ENCODE data around the gene NDRG3. TPM values are rescaled to one million over a fixed set of nuclear protein-coding genes. Genes with fewer than 3 reads are reported as not detected.

NDRG3 gene
- total and polyA plus RNA-seq, 10 of the 15 experiments (the other 5 are each of a cell fraction or from before 2014, with no cell fraction given): 11.2 to 29.7 (median 14.9) TPM

DNA sequence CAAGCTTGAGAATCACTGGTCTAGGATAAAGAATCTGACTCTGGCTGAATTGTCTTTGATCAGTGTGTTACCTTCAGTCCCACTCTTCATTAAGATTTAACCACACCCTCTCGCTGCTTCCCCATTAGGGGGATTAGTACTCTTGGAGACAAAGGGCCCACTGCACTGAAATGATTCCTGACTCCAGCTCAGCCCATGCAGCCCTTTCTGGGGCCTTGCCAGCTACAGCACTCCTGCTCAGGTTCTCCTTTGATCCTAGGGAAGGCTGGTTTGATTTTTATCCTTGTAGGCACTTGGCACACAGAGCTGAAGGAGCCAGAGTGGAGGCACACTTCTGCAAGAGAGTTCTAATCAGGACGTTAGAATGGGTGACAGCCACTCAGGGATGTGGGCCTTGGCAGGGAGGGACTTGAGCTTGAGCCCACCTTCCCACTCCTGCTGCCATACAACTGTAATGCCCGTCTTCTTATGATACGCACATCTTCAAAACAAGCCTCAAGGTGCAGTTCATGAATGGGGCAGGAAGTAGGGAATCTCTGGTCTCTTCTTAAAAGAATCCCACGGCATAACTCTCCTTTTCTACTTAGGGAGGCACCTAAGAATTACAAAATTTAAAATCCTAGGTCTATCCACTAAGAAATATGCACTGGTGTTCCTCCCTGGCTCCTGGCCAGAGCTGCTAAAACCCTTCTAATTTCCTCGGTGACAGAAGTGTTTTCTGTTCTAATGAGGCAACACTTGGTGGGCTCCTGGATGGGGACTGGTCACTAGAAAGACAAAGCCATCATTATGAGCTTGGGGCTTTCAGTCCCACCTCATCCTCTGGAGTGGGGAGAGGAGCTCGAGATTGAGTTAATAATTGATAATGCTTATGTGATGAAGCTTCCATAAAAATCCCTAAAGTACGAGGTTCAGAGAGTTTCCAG, 98.4 kb downstream of the NDRG3 start:
- Histone ChIP-seq H3K36me3 (ENCODE audit: control insufficient read depth in 2 of 2, insufficient read depth in 2 of 2, low read length in 1 of 2) (no peaks in the 10 kb centered on the region), H4K20me1 (ENCODE audit: control insufficient read depth, insufficient read depth) (no peaks in the 10 kb centered on the region), H3K27me3 (replicated peaks in 1 of 2; ENCODE audit: control insufficient read depth in 2 of 2, insufficient read depth in 2 of 2, low read length in 1 of 2) (no peaks in the 10 kb centered on the region), H3K4me2 (ENCODE audit: control insufficient read depth, insufficient read depth) (no peak overlapping the region), H3K4me1 (ENCODE audit: control insufficient read depth, insufficient read depth, low read length) (peaks cover 16% of the 10 kb centered on the region), H3K9me3 (replicated peaks; ENCODE audit: control insufficient read depth, insufficient read depth, low read length) (no peaks in the 10 kb centered on the region), H3K79me2 (ENCODE audit: control insufficient read depth, insufficient read depth, low read length) (no peaks in the 10 kb centered on the region), H3K27ac (ENCODE audit: control insufficient read depth, insufficient read depth) (no peak overlapping the region), H3K4me3 (no peak overlapping the region), H3K9ac (ENCODE audit: control insufficient read depth, insufficient read depth, low read length) (no peak overlapping the region), H2AFZ (ENCODE audit: control insufficient read depth, low read depth, low read length) (no peak overlapping the region)
- no TSS peak for BruUV-seq (replicated peaks)
- SMC1A ChIA-PET (ENCODE audit: uncharacterized antibody, unreplicated experiment): interaction anchor here (1.0 to 1.3 kb wide), 2 partner anchors 8 to 237 kb away, joined by 4 read pairs; no protein-coding TSS in a partner anchor
- intact Hi-C loops (cut with micrococcal nuclease; ENCODE audit: unreplicated experiment): no loop called here
- ATAC-seq (no peak), FAIRE-seq (no peak), DNase-seq (ENCODE audit: low read depth, low spot score) (no peak)
- 79% methylated on average over 8 of the region's 8 CpGs for WGBS (ENCODE audit: insufficient coverage, insufficient replicate concordance, low lambda C conversion rate, missing lambda C conversion rate)
- TF ChIP-seq KAT2A (conservative IDR thresholded peaks at IDR 0.05; ENCODE audit: control insufficient read depth, low read depth, low read length) (no peak), RELA (IDR thresholded peaks at IDR 0.05; ENCODE audit: borderline replicate concordance, partially characterized antibody) (no peak), JUNB (IDR thresholded peaks at IDR 0.05) (no peak), SUZ12 (IDR thresholded peaks at IDR 0.05; ENCODE audit: unreplicated experiment) (no peak), MYC (IDR thresholded peaks at IDR 0.05; ENCODE audit: insufficient read depth, insufficient read length, insufficient replicate concordance, low read length, severe bottlenecking) (no peak), ZNF24 (IDR thresholded peaks at IDR 0.05) (no peak), NR2C2 (IDR thresholded peaks at IDR 0.05; ENCODE audit: borderline replicate concordance, control insufficient read depth, insufficient read length, low read depth) (no peak), ASH2L (IDR thresholded peaks at IDR 0.05; ENCODE audit: borderline replicate concordance, low read depth) (no peak), SMAD5 (IDR thresholded peaks at IDR 0.05; ENCODE audit: low read depth) (no peak), RAD21 (IDR thresholded peaks at IDR 0.05; ENCODE audit: insufficient read depth, low read depth, low read length) (no peak), TAF1 (IDR thresholded peaks at IDR 0.05; ENCODE audit: borderline replicate concordance, low read depth, low read length) (no peak)
- TF ChIP-seq, protein P1, sequence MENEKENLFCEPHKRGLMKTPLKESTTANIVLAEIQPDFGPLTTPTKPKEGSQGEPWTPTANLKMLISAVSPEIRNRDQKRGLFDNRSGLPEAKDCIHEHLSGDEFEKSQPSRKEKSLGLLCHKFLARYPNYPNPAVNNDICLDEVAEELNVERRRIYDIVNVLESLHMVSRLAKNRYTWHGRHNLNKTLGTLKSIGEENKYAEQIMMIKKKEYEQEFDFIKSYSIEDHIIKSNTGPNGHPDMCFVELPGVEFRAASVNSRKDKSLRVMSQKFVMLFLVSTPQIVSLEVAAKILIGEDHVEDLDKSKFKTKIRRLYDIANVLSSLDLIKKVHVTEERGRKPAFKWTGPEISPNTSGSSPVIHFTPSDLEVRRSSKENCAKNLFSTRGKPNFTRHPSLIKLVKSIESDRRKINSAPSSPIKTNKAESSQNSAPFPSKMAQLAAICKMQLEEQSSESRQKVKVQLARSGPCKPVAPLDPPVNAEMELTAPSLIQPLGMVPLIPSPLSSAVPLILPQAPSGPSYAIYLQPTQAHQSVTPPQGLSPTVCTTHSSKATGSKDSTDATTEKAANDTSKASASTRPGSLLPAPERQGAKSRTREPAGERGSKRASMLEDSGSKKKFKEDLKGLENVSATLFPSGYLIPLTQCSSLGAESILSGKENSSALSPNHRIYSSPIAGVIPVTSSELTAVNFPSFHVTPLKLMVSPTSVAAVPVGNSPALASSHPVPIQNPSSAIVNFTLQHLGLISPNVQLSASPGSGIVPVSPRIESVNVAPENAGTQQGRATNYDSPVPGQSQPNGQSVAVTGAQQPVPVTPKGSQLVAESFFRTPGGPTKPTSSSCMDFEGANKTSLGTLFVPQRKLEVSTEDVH (IDR thresholded peaks at IDR 0.05; ENCODE audit: low read depth, partially characterized antibody): no peak
- TF ChIP-seq, protein P2, sequence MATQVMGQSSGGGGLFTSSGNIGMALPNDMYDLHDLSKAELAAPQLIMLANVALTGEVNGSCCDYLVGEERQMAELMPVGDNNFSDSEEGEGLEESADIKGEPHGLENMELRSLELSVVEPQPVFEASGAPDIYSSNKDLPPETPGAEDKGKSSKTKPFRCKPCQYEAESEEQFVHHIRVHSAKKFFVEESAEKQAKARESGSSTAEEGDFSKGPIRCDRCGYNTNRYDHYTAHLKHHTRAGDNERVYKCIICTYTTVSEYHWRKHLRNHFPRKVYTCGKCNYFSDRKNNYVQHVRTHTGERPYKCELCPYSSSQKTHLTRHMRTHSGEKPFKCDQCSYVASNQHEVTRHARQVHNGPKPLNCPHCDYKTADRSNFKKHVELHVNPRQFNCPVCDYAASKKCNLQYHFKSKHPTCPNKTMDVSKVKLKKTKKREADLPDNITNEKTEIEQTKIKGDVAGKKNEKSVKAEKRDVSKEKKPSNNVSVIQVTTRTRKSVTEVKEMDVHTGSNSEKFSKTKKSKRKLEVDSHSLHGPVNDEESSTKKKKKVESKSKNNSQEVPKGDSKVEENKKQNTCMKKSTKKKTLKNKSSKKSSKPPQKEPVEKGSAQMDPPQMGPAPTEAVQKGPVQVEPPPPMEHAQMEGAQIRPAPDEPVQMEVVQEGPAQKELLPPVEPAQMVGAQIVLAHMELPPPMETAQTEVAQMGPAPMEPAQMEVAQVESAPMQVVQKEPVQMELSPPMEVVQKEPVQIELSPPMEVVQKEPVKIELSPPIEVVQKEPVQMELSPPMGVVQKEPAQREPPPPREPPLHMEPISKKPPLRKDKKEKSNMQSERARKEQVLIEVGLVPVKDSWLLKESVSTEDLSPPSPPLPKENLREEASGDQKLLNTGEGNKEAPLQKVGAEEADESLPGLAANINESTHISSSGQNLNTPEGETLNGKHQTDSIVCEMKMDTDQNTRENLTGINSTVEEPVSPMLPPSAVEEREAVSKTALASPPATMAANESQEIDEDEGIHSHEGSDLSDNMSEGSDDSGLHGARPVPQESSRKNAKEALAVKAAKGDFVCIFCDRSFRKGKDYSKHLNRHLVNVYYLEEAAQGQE (IDR thresholded peaks at IDR 0.05; ENCODE audit: low read depth, low read length): no peak
- RAD21 ChIA-PET (ENCODE audit: unreplicated experiment): interaction anchor here (0.7 kb wide), 1 partner anchor 30 kb away, joined by 5 read pairs; no protein-coding TSS in a partner anchor
- POLR2A ChIA-PET: interaction anchor here (0.6 kb wide), 1 partner anchor 88 kb away, joined by 8 read pairs; no protein-coding TSS in a partner anchor
- CTCF ChIA-PET: interaction anchor here (1.4 kb wide), 2 partner anchors 161 to 272 kb away, joined by 3 to 4 read pairs; no protein-coding TSS in a partner anchor
- in situ Hi-C loops (cut with MboI): no loop called here
